ENCODE data around the gene IGFBP5.

The IGFBP5 gene

GRCh38 chr2:216664593-216665034, 30.7 kb downstream of the IGFBP5 start:
- no peak for DNase-seq (ENCODE audit: low spot score)

DNA sequence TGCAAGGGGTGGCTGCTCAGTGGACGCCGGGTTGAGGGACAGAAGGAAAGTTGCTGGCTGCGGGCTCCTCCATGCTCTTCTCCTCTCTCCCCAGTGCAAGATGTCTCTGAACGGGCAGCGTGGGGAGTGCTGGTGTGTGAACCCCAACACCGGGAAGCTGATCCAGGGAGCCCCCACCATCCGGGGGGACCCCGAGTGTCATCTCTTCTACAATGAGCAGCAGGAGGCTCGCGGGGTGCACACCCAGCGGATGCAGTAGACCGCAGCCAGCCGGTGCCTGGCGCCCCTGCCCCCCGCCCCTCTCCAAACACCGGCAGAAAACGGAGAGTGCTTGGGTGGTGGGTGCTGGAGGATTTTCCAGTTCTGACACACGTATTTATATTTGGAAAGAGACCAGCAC, 31.5 kb downstream of the IGFBP5 start:
- no peak for DNase-seq (ENCODE audit: low spot score)

DNA sequence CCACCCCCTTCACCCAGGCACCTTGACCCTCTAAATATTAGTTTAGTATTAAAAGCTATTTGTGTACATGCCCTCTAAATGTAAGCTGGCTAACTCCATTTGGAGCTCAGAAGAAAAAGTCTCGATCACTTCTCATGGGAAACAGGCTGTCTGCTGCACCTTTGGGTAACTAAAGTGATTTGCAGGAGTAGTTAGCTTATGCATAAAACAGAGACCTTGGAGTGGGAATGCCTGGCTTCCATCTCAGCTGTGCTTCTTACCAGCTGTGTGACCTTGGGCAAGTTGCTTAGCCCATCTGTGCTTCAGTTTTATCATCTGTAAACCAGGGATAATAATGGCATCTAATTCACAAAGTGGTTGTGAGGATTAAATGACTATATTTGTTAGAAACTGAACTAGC, 32.2 kb downstream of the IGFBP5 start:
- DNase-seq (ENCODE audit: low spot score), result no peak

- DNase-seq (ENCODE audit: low spot score), result no peak
Measured at GRCh38 chr2:216661639-216662375, 33.5 kb downstream of the IGFBP5 start.

- DNase-seq (ENCODE audit: low spot score), result no peak
Measured at GRCh38 chr2:216661051-216661450, 34.3 kb downstream of the IGFBP5 start.

GRCh38 chr2:216660496-216660895, 34.9 kb downstream of the IGFBP5 start:
- no peak for DNase-seq (ENCODE audit: low spot score)

- DNase-seq (ENCODE audit: low spot score), result no peak
Measured at GRCh38 chr2:216659276-216659675, 36.1 kb downstream of the IGFBP5 start.

- DNase-seq (ENCODE audit: low spot score), result no peak
Measured at GRCh38 chr2:216658757-216659156, 36.6 kb downstream of the IGFBP5 start.

GRCh38 chr2:216657980-216658379, 37.4 kb downstream of the IGFBP5 start:
- DNase-seq (ENCODE audit: low spot score), result no peak

DNA sequence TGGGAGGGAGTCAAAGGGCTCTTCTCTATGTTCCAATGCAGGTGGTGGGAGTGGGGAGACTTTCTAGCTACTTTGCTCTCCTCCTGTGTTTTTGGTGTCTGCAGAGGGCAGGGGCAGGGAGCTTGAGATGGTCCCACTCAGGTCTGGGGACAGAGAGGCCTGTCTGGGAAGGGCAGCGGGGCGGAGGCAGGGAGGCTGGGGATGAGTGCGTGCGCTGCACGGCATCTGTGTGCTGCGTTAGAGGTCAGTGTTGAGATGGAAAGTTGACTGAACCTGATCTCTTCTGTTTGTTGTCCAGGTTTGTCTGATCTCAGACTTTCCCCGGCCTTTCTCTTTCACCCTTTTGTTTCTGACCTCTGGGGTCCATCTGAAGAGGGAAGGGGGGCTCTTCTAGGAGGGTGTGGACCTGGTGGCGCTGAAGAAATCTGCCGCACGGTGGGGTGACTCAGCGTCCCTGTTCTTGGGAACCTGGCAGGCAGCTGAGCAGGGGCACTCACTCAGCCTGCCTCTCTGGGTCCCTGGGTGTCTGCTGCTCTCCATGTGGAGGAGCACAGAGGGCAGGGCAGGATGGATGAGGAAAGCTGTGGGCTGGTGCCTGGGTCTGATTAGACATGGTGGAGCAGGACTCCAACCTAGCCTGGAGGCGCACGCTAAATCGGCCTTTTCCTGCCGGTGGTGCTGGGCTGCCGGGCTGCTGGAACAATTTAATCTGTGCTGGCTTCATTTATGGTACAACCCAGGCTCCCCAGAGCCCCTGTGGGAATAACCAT, 38.1 kb downstream of the IGFBP5 start:
- no peak for DNase-seq (ENCODE audit: low spot score)

- DNase-seq (ENCODE audit: low spot score), result no peak
Measured at GRCh38 chr2:216654528-216655052, 40.8 kb downstream of the IGFBP5 start.

DNA sequence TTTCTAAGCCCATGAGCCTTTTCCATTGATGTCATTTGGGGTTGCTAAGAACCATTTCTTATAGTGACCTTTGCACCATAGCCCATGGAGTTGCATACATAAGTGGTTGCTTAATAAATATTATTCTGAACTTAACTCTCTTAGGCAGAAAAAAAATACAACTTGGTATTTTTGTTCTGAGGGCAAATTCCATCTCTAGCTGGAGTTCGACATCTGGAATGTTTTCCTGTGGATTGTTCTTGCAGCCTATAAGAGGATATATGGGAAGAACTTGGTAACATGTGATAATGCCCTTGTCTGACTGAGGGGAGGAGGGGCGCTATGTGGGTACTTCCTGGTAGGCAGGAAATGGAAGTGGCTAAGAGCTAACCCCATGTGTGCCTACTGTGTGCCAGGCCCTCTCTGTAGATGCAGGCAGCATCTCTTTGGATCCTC, 41.4 kb downstream of the IGFBP5 start:
- DNase-seq (ENCODE audit: low spot score), result no peak

DNA sequence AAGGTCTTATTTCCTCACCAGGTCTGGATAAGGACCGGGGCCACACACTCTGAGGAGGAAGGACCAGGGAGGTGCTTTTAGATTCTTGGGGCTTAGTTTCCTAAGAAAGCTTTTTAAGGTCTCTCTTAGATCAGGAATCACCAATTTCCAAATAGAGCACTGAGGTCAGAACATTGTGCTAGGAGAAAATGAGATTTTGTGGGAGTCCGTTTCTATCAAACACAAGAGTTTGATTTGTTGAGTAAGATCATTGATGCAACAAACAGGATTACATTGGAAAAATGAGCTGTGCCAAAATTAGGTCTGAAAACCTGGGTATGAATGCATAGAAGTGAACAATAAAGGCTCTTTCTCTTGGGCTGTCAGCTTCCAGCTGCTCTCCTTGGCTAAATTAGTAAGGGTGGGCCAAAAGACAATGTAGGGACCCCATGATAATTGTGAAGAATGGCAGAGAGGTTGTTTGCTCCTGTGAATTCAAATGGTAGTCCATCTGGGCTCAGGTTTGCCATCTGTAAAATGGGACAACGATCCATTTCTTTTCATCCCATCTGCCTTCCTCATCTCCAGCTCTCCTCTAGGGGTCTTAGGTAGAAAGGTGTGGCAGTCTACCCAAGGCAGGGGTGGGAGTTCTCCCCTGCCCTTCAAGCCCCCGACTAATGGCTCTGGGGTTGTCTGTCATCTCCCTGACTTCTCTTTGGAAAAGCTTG, 42.1 kb downstream of the IGFBP5 start:
- DNase-seq (ENCODE audit: low spot score), result no peak

DNA sequence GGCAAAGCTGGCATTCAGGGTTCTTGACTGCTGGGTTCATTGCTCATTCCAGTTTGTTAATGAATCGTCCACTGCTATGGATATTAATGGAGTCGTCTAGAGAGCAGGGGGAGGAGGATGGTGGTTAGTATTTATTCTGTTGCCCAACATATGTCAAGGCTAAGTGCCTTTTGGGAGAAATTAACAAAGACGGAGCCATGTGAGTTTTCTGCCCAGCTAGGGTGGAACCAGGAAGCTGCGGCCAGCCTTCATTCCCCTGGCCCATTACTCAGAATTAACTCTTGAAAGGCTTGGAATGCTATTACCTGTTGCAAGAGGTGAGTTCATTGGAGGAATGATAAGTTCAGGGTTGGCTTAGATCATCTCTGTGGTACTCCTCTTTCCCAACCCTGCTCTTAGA, 42.8 kb downstream of the IGFBP5 start:
- no peak for DNase-seq (ENCODE audit: low spot score)

DNA sequence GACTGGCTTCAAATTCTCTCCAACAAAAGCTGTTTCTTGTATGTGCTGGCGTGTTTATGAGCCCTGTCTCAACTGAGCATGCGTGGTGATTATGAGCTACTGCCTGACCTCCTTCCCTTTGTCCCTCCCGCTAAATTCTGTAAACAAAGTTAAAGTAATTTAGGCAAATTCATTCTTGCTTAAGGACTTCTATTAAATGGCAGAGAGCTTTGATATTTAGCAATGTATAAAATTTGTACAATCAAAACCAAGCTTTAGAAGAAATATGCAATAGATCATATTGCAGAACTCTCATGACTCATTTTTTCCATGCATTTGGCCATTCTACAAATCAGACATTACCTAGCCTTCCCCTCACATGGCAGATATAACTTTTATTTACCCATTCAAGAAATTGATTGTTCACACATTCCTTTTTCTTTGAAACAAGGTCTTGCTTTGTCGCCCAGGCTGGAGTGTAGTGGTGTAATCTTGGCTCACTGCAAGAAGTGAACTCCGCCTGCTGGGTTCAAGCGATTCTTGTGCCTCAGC, 43.9 kb downstream of the IGFBP5 start:
- no peak for DNase-seq (ENCODE audit: low spot score)

- no peak for DNase-seq (ENCODE audit: low spot score)
Measured at GRCh38 chr2:216650626-216651257, 44.6 kb downstream of the IGFBP5 start.

DNA sequence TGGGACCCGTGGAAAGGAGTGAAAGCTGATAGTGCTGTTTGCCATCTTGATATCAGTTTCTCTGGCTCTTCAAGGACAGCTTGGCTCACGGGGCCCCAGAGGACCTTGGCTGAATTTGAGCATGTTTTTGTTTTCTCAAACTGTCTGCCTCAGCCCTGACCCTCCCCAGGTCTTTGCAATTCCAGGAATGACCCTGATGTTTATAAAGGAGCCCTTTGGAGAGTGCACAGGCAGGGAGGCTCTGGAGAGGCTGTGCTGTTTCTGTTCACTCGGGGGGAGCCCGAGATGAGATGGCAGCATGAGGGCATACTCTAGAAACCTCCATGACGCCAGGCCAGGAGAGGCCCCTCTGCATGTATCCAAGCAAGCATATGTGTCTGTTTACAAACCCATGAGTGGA, 45.8 kb downstream of the IGFBP5 start:
- no peak for DNase-seq (ENCODE audit: low spot score)

DNA sequence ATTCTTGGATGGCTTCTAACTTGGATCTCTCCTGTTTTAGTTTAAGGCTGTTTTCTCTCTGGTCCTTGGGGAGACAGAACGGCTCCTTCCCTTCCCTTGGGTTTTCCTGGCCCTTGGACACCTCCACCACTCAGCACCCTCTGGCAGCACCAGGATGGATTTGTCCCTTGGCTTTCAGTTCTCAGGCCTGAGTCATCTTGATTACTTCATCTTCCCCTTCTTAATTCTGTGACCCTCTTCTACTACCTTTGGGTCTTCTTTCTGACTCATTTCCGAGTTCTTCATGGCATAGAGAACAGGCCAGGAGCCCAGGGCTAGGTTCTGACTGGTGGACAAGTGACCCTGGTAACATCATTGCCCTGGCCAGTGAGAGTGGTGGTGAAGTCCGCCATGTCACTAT, 47.2 kb downstream of the IGFBP5 start:
- DNase-seq (ENCODE audit: low spot score), result no peak

GRCh38 chr2:216646116-216646515, 49.2 kb downstream of the IGFBP5 start:
- no peak for DNase-seq (ENCODE audit: low spot score)

DNA sequence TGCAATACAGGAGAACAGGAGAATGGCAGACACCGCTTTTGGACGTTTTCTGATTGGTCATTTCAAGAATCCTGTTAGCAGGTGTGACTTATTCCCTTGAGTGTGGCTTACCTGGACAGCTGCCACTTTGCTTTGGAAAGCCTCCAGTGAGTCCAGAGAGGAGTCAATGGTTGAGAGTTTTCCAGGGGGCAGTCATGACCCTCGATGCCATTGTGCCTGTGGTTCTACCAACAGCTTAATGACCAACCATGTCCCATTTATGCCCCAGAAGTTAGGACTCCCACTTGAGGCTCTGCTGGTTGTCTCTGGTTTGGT, 49.8 kb downstream of the IGFBP5 start:
- no peak for DNase-seq (ENCODE audit: low spot score)

DNA sequence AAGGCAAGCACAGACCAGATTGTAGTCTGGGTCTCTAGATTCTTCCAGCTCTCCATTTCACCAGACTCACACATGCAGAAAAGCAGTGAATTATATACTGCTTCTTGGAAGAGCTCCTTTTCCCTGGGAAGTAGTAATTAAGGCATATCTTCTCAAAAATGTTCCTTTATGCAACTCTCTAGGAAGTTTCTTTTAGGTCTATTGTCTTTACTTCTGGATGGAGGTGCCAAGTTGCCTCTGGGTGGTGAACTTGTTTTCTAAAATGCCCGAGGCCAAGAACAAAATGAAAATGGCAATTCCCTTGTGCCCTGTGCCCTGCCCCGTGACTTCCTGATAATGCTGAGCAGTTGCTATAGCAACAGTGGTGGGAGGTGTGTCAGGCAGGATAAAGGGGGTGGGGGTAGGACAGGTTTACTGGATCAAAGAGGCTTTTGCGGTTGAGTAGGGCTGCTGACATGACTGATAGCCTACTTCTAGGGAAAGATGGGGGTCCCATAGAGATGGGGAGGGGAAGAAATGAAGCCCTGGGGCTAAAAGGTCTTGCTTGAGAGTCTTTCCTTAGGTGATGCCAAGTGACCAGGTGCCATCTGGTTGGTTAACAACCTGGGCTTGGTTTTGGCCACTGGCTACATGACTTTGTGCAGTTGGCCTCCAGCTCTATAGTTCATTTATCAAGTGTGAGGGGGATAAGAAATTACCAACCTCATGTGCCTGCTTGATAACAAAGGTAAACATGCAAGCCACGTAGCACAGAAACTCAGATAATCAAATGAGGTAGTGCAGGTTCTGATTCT, 50.3 kb downstream of the IGFBP5 start:
- no peak for DNase-seq (ENCODE audit: low spot score)
